Medulla oblongata (tissue), 1 donor: ENCODE data around the gene ICAM2.
"Not testable (repeated sequence)": the region's sequence is repeated elsewhere in the genome, so short reads cannot be mapped to it uniquely, and the experiment has no call there.

Experiments used
- DNase-seq: peaks from one replicate; pipeline ENCODE4 v3.0.0-alpha.2; 2015; ENCODE audit errors: extremely low spot score

ICAM2 gene

GRCh38 chr17:63997341-63998048 lies 22.9 kb downstream of the ICAM2 start:
- DNase-seq, result no peak

DNA sequence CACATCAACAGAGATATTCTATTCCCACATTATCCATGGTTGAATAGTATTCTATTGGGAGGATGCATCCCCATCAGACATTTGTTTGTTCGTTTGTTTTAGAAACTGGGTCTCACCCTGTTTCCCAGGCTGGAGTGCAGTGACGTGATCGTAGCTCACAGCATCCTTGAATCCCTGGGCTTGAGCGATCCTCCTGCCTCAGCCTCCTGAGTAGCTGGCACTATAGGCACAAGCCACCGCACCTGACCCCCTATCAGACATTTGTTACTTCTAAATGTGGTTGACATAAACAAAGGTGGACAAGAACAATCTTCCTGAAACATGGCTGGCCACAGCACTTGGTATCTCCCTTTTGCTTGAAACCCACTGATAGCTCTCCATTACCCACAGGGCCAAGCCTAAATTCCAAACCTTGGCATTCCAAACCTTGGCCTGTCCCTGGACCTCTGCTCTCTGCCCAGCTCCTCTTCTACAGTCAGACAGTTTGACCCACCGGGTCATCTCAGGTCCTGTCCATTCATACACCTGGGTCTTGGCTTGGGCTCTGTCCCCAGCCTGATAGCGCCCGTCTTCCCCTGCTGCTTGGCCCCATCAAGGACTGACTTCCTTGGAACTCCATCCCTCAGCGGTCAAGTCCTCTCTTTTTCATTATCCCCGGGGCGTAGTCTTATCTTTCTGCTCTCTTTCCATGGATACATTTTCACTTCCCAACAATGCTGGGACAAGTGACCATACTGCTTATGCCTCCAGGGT lies 23.8 kb downstream of the ICAM2 start:
- no peak for DNase-seq

DNA sequence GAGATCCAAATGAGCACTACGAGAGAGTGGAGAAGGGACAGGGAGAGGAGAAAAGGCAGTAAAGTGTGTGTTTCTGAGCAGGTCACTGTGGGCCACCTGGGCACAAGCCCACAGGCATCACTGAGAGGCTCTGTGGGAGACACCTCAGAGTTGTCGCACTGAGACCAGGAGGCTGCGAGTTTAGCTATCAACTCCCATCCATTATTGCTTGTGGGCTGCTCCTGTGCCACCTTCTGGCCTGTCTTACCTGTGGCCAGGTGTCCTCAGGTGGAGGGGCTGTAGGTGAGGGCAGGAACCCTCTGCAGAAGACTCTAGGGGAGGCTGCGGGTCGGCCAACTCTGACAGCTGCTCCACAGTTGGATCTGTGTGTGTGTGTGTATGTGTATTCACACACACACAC lies 24.8 kb downstream of the ICAM2 start:
- no peak for DNase-seq

- DNase-seq, result no peak
Measured at GRCh38 chr17:63993368-63993985, 27.0 kb downstream of the ICAM2 start.

DNA sequence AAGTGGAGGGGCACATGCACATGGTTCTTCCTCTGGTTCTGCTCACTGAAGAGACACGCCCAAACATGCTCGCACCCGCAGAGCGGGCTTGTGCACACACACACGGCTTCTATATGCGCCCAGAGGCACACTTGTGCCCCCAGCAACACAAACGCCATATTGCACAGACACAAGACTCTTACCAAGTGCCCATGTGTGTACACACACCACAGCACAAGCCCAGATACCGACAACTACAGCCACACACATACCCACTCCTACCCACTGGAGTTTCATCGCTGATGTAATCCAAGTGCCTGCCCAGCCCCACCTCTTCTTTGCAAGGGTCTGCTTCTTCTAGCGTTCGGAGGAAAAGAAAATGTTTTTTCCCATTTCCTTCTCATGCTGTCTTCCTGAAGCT lies 28.8 kb downstream of the ICAM2 start:
- no peak for DNase-seq

GRCh38 chr17:63989622-63990345 lies 30.6 kb downstream of the ICAM2 start:
- no peak for DNase-seq

DNA sequence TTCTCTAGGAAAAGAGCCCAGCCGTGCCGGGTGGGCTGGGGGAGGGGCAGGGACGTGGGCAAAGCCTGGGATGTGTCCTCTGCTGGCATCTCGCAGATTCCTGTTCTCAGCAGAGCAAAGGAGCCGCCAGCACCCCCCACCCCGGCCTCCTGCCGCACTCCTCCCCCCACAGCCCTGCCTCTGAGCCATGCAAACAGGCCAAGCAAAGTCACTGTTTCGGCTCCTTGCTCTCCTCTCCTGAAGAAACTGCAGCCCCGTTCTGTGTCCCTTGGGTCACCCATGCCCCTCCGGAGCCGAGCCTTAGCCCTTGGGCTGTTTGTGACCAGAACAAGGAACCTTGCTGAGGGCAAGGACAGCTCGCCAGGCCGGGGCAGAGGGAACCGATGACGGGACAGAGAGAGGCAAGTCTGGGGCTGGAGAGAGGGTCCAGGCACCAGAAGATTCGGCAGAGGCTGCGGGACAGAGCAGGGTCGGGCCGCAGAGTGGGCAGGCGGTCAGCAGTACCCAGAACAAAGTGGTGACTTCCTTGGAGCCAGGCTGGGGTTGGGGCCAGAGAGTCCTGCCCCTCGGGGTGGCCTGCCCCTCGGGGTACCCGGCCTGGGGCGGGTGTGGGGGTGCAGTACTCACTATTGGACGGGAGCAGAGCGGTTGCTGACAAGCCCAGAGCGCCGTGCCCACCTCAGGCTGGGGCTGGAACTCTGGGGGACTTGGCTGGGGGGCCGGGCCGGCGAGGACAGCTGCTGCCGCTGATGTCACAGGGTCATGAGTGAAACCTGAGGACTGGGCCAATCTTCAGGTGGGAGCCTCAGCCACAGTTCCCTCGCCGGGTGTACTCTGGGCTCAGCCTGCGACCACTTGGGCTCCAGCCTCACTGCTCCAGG lies 31.5 kb downstream of the ICAM2 start:
- DNase-seq, result no peak

DNA sequence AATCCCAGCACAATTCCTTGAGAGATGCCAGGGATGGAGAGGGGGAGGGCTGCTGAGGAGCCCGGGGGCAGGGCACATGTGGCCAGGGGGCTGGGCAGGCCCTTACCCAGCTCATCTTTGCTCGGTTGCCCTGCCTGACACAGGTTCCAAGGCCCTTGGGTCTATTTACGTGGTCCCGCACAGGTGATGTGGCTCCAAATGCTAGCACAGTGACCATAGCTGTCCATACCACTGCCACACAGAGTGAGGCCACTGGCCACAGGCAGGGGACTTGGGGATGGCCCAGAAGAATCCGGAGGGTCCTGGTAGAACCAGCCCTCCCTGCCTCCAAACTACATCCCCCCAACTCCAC lies 32.3 kb downstream of the ICAM2 start:
- DNase-seq, result no peak

DNA sequence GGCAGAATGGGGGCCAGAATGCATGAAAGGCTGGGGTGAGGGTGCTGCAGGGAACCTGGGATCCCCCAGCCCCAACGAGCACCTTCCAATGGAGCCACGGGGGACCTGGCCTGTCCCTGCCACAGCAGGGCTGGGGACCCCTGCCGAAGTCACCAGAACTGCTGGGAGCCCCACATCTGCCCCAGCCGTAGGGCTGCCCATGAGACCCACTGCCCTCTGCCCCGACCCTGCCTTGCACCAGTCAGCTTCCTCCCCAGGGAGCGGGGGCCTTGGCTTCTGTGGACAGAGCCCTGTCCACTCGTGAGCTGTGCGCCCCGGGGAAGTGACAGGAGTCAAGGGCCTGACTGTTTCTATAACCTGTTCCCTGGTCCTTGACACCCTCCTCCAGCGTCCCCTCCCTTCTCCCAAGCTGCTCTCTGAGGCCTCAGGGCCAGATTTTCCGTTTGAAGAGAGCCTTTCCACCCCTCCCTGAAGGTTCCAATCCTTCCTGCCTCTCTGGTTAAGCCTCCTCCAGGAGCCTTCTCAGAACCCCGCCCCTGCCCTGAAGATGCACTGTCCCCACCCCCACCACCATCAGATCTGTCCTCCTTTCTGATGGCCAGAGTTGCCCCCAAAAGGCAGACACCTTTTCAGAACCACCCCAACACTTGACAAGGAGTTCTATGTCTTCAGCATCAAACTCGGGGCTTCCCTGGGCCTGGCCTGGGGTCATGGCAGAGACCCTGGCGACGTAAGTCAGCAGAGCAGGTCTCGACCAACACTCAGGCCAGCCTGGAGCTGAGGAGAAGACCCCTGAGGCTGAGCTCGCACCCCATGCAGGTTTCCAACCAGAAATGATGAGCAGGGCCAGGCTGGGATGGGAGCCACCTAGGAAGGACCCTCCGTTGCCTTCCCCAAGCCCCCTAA lies 33.0 kb downstream of the ICAM2 start:
- DNase-seq, result no peak

DNA sequence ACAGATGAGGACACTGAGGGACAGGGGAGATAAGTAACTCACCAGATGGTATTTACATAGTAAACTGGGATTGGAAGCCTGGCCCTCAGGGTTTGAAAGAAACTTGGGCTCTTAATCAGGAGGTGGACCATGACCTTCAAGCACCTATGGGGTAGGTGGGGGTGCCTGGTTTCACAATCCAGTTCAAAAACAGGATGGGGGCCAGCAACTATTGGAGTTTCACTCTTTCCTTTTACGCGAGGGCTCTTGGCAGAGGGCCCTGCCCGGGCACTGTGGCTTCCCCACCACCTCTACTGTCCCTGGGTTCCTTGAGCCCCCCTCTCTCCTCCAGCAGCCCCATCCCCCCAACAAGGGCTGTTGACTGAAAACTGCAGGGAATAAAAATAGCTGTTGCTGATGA lies 33.6 kb downstream of the ICAM2 start:
- DNase-seq, result no peak

- DNase-seq, result no peak
Measured at GRCh38 chr17:63985387-63986140, 34.9 kb downstream of the ICAM2 start.

DNA sequence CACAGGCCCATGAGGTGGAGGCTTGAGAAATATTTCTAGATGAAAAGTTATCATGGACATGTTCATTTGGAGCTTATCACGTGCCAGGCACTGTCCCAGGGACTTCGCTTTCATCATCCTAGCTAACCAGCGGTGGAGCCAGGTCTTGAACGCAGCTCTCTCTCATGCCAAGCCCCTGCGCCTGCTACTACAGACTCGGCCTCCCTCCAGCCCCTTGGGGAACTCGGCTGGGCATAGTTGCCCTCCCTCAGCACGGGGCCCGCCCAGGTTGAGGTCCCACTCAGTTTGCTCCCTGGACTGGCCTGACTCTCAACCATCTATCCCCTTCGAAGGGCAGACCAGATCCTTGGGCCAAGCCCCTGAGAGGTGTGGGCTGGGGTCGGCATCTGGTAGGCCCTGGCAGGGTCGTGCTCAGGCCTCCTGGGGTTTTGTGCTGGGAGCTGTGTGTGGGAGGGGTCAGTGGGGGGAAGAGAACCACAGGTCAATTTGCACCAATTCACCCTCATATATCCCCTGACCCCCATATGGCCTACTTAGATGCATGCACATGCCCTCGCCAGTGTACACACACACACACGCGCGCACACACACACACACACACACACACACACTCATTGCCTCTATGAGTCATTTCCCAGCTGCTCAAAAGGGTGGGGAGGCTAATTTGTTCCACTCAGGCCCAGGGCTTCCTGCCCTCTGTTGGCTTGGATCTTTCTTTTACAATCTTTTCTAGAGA lies 35.6 kb downstream of the ICAM2 start:
- DNase-seq, result no peak

GRCh38 chr17:63984236-63984635 lies 36.2 kb downstream of the ICAM2 start:
- DNase-seq, result no peak

- DNase-seq, result peak; percentile 30
Measured at GRCh38 chr17:63983320-63983719, 37.1 kb downstream of the ICAM2 start.

DNA sequence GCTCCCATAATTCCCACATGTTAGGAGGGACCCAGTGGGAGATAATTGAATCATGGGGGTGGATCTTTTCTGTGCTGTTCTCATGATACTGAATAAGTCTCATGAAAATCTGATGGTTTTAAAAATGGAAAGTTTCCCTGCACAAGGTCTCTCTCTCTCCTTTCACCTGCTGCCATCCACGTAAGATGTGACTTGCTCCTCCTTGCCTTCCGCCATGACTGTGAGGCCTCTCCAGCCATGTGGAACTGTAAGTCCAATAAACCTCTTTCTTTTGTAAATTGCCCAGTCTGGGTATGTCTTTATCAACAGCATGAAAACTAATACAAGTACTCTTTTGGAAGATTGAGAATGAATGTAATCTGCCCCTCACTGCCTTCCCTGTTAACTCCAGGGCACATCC lies 37.8 kb downstream of the ICAM2 start:
- not testable (repeated sequence) for DNase-seq

DNA sequence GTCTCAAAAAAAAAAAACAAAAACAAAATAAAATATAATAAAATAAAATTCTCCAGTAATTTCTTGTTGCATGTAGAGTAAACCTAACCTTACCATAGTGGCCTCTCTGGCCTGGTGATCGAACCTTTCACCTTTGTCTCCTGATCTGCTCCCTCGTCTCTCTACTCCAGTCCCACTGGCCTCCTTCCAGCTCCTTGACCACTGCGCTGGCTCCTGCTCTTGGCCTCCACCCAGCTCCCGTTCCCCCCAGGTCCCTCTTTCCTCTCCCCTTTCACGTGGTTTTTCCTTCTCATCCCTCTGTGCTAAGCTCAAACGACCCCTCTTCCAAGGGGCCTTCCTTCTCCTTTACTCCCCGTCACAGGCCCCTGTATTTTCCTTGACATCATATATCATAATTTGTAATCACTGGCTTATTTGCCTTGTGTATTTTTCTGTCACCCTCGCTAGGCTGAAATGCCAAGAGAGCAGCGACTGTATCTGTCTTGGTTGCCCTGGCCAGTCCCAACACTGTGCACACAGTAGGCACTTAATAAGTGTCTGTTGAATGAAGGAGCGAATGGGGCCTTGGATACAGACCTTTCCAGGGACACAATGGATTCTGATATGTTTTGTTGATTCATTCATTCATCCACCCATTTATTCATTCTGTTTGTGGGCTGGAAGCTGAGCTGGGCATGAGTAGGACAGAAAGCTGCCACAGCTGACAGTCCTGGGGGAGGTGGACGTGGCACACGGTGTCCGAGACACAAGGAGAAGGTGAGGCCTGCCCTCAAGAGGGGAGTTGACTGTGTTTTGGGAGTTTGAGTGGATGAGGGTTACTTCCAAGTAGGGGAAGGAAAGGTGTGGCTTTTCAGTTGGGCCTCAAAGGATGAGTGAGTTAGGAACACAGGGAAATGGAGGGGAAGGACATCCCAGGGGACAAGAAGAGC lies 41.9 kb downstream of the ICAM2 start:
- DNase-seq, result no peak

DNA sequence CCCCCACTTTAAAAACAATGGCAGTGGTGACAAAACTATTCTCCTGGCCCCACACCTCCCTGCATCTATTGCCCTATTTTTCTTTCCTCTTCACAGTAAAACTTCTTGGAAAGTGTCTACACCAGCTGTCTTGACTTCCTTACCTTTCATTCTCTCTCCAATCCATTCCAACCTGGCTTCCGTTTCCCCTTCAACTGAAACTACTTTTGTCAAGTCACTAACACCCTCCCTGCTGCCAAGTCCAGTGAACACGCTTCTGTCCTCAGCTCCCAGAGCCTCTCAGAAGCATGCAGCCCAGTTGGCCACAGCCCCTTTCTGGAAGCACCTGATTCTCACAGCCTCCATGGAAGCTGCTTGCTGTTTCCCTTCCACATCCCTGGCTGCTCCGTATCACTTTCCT lies 43.7 kb downstream of the ICAM2 start:
- DNase-seq, result no peak
